OCI-LY1 (cell line): Measurements from ENCODE around the gene CALHM4.

ENCODE experiments used
- H2AFZ ChIP-seq: fragments of 200-600 bp; sonication (generic), shearing (Covaris generic); 2 replicates; pipeline ENCODE4 v1.6.0; 2014; ENCODE audit warnings: antibody characterized with exemption, mild to moderate bottlenecking, low read length
- H3F3A ChIP-seq: fragments of 200-600 bp; sonication (generic), shearing (Covaris generic); 2 replicates; pipeline ENCODE4 v1.6.0; 2014; ENCODE audit warnings: mild to moderate bottlenecking, antibody characterized with exemption, low read length, moderate library complexity; ENCODE audit not compliant: insufficient read depth
- H3K27ac ChIP-seq: fragments of 200-600 bp; sonication (generic); 2 replicates; pipeline ENCODE4 v1.5.1; 2014; ENCODE audit warnings: low read length, mixed run types, mild to moderate bottlenecking, low read depth; ENCODE audit not compliant: poor library complexity, severe bottlenecking
- H3K27me3 ChIP-seq: fragments of 200-600 bp; sonication (generic); 2 replicates; pipeline ENCODE4 v1.6.0; 2014; ENCODE audit warnings: antibody characterized with exemption, mild to moderate bottlenecking, low read length, moderate library complexity; ENCODE audit not compliant: insufficient read depth
- H3K36me3 ChIP-seq: fragments of 200-600 bp; sonication (generic); 2 replicates; pipeline ENCODE4 v1.6.1; 2014; ENCODE audit warnings: mild to moderate bottlenecking, antibody characterized with exemption, low read length, moderate library complexity, mixed read lengths; ENCODE audit not compliant: insufficient read depth
- H3K4me1 ChIP-seq: fragments of 200-600 bp; sonication (generic); 2 replicates; pipeline ENCODE4 v1.5.1; 2014; ENCODE audit warnings: mild to moderate bottlenecking, low read length, moderate library complexity; ENCODE audit not compliant: insufficient read depth, severe bottlenecking
- H3K4me2 ChIP-seq: fragments of 200-600 bp; sonication (generic), shearing (Covaris generic); 2 replicates; pipeline ENCODE4 v1.6.1; 2014; ENCODE audit warnings: low read length
- H3K4me3 ChIP-seq: fragments of 200-600 bp; sonication (generic); 2 replicates; pipeline ENCODE4 v1.5.1; 2014; ENCODE audit warnings: low read length, low read depth, mild to moderate bottlenecking, mixed read lengths; ENCODE audit not compliant: poor library complexity, severe bottlenecking
- H3K79me2 ChIP-seq: fragments of 200-600 bp; shearing (Covaris generic); 2 replicates; pipeline ENCODE4 v1.6.1; 2016; ENCODE audit warnings: mixed run types, low read length, mixed read lengths; ENCODE audit not compliant: insufficient read depth
- H3K9ac ChIP-seq: fragments of 200-600 bp; sonication (generic), shearing (Covaris generic); 2 replicates; pipeline ENCODE4 v1.6.1; 2014; ENCODE audit warnings: mild to moderate bottlenecking, low read length, mixed read lengths
- H3K9me2 ChIP-seq: fragments of 200-600 bp; sonication (generic), shearing (Covaris generic); 2 replicates; pipeline ENCODE4 v1.6.1; 2014; ENCODE audit warnings: low read depth, mild to moderate bottlenecking, low read length, mixed read lengths
- H3K9me3 ChIP-seq: fragments of 200-600 bp; shearing (Covaris generic); 2 replicates; pipeline ENCODE4 v1.6.1; 2014; ENCODE audit warnings: low read length, mixed read lengths
- H4K20me1 ChIP-seq: fragments of 200-600 bp; sonication (generic), shearing (Covaris generic); 2 replicates; pipeline ENCODE4 v1.6.0; 2016; ENCODE audit warnings: mild to moderate bottlenecking, low read length; ENCODE audit not compliant: insufficient read depth
- EZH2 ChIP-seq: fragments of 200-600 bp; sonication (generic), shearing (Covaris generic); IDR thresholded peaks from 2 replicates; pipeline ENCODE4 v1.8.0; 2017; ENCODE audit warnings: borderline replicate concordance, mixed run types, mild to moderate bottlenecking, antibody characterized with exemption, low read length, moderate library complexity, mixed read lengths
- TF ChIP-seq, protein P1 (sequence below): fragments of 200-600 bp; sonication (generic), shearing (Covaris generic); IDR thresholded peaks from 2 replicates; pipeline ENCODE4 v1.5.1; 2017; ENCODE audit warnings: mild to moderate bottlenecking, antibody characterized with exemption, low read length, moderate library complexity, mixed read lengths

The CALHM4 gene

DNA sequence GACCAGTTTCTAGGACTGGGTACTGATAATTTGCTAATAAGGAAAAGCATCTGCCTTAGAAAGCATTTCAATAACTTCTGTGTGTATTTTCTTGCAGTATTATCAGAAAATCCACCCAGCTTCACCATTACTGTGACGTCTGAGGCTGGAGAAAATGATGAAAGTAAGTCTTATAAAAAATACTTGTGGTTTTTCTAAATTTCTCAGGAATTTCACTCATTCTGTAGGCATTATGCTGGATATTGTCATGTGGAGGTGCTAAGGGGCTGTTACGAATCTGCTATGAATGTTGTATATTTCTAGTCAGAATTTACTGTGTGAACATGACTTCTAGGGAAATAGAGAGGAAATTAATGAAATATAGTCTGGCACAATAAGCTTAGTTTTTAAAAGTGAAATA lies 26.6 kb downstream of the CALHM4 start:
- H3K79me2 ChIP-seq, result peaks cover 9% of the 10 kb centered on the region

DNA sequence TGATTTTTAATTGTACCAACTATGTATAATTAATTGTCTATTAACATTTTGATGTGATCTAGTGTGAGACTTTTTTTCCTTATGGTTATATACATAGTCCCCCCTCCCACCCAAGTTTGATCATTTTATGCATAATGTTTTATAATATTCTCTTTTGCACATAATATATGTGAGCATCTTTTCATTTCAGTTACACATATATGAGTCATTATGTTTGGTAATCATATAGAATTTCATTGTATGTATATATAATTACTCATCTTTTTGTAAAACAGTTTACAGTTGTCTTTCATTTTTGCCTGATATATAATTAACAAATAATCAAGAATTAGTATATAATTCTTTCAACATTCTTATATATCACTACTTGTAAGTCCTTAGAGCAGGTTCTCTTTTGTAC lies 32.7 kb downstream of the CALHM4 start:
- no peaks in the 10 kb centered on the region for H3K9me2 ChIP-seq
- no peaks in the 10 kb centered on the region for H3K4me1 ChIP-seq
- no peak overlapping the region for H3K4me2 ChIP-seq
- H3K4me3 ChIP-seq, result no peak overlapping the region
- H2AFZ ChIP-seq, result no peak overlapping the region
- no peak overlapping the region for H3K9ac ChIP-seq
- TF ChIP-seq, protein P1, sequence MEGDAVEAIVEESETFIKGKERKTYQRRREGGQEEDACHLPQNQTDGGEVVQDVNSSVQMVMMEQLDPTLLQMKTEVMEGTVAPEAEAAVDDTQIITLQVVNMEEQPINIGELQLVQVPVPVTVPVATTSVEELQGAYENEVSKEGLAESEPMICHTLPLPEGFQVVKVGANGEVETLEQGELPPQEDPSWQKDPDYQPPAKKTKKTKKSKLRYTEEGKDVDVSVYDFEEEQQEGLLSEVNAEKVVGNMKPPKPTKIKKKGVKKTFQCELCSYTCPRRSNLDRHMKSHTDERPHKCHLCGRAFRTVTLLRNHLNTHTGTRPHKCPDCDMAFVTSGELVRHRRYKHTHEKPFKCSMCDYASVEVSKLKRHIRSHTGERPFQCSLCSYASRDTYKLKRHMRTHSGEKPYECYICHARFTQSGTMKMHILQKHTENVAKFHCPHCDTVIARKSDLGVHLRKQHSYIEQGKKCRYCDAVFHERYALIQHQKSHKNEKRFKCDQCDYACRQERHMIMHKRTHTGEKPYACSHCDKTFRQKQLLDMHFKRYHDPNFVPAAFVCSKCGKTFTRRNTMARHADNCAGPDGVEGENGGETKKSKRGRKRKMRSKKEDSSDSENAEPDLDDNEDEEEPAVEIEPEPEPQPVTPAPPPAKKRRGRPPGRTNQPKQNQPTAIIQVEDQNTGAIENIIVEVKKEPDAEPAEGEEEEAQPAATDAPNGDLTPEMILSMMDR, result no peak
- no peak for TF ChIP-seq EZH2
- peaks cover 75% of the 10 kb centered on the region for H3K36me3 ChIP-seq
- no peaks in the 10 kb centered on the region for H4K20me1 ChIP-seq
- no peaks in the 10 kb centered on the region for H3K27me3 ChIP-seq
- H3K9me3 ChIP-seq, result no peaks in the 10 kb centered on the region
- no peak overlapping the region for H3K27ac ChIP-seq
- H3F3A ChIP-seq, result no peaks in the 10 kb centered on the region; the same call in 1 of the 2 replicates
- H3K79me2 ChIP-seq, result no peaks in the 10 kb centered on the region

More for the DNA sequence above, 26.6 kb downstream of the CALHM4 start:
- Histone ChIP-seq H3F3A (no peaks in the 10 kb centered on the region; the same call in 1 of the 2 replicates), H3K9me2 (no peaks in the 10 kb centered on the region), H3K27ac (no peak overlapping the region), H3K27me3 (no peaks in the 10 kb centered on the region), H3K36me3 (peaks cover 61% of the 10 kb centered on the region), H3K9ac (no peak overlapping the region), H3K4me1 (no peaks in the 10 kb centered on the region), H3K9me3 (no peaks in the 10 kb centered on the region), H3K4me2 (no peak overlapping the region), H4K20me1 (0 out of 2 replicates have a peak, but pooled peaks cover 2% of the 10 kb centered on the region), H3K4me3 (no peak overlapping the region), H2AFZ (no peak overlapping the region)
- no peak for TF ChIP-seq EZH2
- TF ChIP-seq, protein P1, result no peak

DNA sequence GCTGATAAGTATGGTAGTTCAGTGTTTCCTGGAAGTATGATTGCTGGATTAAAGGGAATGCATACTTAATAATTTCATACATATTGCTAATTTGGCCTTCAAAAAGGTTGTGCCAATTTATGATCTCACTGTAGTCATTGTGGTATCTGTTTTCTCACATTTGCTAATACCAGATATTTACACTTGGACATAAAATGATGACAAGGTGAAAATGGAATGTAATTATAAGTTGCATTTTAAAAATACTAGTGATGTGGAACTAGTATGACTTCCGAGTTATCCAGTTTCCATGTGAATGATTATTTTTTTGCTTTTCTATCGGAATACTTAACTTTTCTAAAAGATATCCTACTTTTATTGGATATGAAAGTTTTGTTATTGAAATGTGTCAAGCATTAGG lies 33.2 kb downstream of the CALHM4 start:
- Histone ChIP-seq H3K27me3 (no peaks in the 10 kb centered on the region), H3K4me1 (no peaks in the 10 kb centered on the region), H3K27ac (no peak overlapping the region), H4K20me1 (no peaks in the 10 kb centered on the region), H3K4me3 (no peak overlapping the region), H3K9ac (no peak overlapping the region), H3K4me2 (no peak overlapping the region), H3K9me2 (no peaks in the 10 kb centered on the region), H3K79me2 (no peaks in the 10 kb centered on the region), H3F3A (no peaks in the 10 kb centered on the region; the same call in 1 of the 2 replicates), H3K9me3 (no peaks in the 10 kb centered on the region), H3K36me3 (peaks cover 75% of the 10 kb centered on the region), H2AFZ (no peak overlapping the region)
- TF ChIP-seq EZH2, result no peak
- TF ChIP-seq, protein P1, result no peak
